Stimulated activated CD4-positive, alpha-beta T cell treated with anti-CD3 and anti-CD28 coated beads, Interleukin-1b, Interleukin-23, amount 100 ng/mL, for 4 hours (primary cell): ENCODE data around the gene HSPA1A.
A peak's percentile ranks its signal among the peaks of the same experiment; 100 is the strongest.

Source experiments
- DNase-seq, 2 donors: peaks; one replicate each; pipeline ENCODE4 v3.0.0-alpha.2; 2020; ENCODE audit warnings: low read depth in 2 of 2

Gene HSPA1A

GRCh38 chr6:31815025-31815838 lies at the start of gene HSPA1A, which contains the start of gene HSPA1L:
Gene HSPA1A, plus strand, starts transcription at chr6:31815543. Its CDS starts 214 bp downstream, at chr6:31815757.
Gene HSPA1L, minus strand, starts transcription at chr6:31815283. Its CDS starts 3,311 bp downstream, at chr6:31811972.
- DNase-seq: peak; percentile 40 to 48

GRCh38 chr6:31765559-31765909 lies 49.8 kb upstream of the HSPA1A start:
- DNase-seq: no peak

- DNase-seq: no peak
Measured at GRCh38 chr6:31765910-31766794, 49.2 kb upstream of the HSPA1A start.

GRCh38 chr6:31767096-31767645 lies 48.2 kb upstream of the HSPA1A start:
- DNase-seq: no peak

- no peak for DNase-seq
Measured at GRCh38 chr6:31768363-31769257, 46.7 kb upstream of the HSPA1A start.

GRCh38 chr6:31769684-31770371 lies 45.5 kb upstream of the HSPA1A start:
- peak; percentile 70 to 72 for DNase-seq

- no peak for DNase-seq
Measured at GRCh38 chr6:31770860-31771259, 44.5 kb upstream of the HSPA1A start.

GRCh38 chr6:31771992-31772358 lies 43.4 kb upstream of the HSPA1A start:
- DNase-seq: peak in 1 of 2 donors; percentile 23

- no peak for DNase-seq
Measured at GRCh38 chr6:31775184-31775583, 40.2 kb upstream of the HSPA1A start.

- DNase-seq: no peak
Measured at GRCh38 chr6:31775633-31776484, 39.5 kb upstream of the HSPA1A start.

GRCh38 chr6:31776485-31776988 lies 38.8 kb upstream of the HSPA1A start:
- DNase-seq: no peak

- peak; percentile 73 to 77 for DNase-seq
Measured at GRCh38 chr6:31776989-31777666, 38.2 kb upstream of the HSPA1A start, which contains the start of gene VWA7. Gene VWA7, minus strand, starts transcription at chr6:31777328. Its CDS starts 549 bp downstream, at chr6:31776779.

- DNase-seq: no peak
Measured at GRCh38 chr6:31777667-31778050, 37.7 kb upstream of the HSPA1A start.

- DNase-seq: no peak
Measured at GRCh38 chr6:31778193-31778592, 37.1 kb upstream of the HSPA1A start.

GRCh38 chr6:31778999-31779885 lies 36.1 kb upstream of the HSPA1A start:
- no peak for DNase-seq

GRCh38 chr6:31779908-31780307 lies 35.4 kb upstream of the HSPA1A start:
- DNase-seq: no peak

- DNase-seq: no peak
Measured at GRCh38 chr6:31780507-31781243, 34.7 kb upstream of the HSPA1A start.
